HG02870 (cell line): Measurements from ENCODE around the gene CPEB3.
"Not testable (repeated sequence)": the region's sequence is repeated elsewhere in the genome, so short reads cannot be mapped to it uniquely, and the experiment has no call there.

Source experiments
- ATAC-seq: cut with Tn5 transposase; IDR thresholded peaks from one replicate; pipeline ENCODE4 v1.9.1; 2021; ENCODE audit warnings: mild to moderate bottlenecking, moderate library complexity; ENCODE audit not compliant: unreplicated experiment

The CPEB3 gene

DNA sequence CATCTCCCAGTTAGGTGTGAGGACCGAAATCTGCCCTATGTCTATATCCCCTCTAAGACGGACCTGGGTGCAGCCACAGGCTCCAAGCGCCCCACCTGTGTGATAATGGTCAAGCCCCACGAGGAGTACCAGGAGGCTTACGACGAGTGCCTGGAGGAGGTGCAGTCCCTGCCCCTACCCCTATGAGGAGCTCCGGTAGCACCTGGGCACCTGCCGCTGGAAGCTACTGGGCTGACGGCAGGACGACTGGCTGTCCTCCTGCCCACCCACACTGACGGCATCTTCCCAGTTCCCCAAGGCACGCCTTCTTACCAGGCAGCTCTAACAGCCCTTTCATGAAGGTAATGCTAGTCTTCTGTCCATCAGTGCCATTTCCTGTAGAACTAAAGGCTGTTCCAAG is 74.3 kb downstream of the CPEB3 start:
- ATAC-seq: not testable (repeated sequence)

DNA sequence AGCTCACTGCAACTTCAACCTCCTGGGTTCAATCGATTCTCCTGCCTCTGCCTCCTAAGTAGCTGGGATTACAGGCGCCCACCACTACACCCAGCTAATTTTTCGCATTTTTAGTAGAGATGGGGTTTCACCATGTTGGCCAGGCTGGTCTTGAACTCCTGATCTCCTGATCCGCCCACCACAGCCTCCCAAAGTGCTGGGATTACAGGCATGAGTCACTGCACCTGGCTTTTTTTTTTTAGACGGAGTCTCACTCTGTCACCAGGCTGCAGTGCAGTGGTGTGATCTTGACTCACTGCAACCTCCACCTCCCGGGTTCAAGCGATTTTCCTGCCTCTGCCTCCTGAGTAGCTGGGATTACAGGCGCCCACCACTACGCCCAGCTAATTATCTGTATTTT is 75.7 kb downstream of the CPEB3 start:
- ATAC-seq: not testable (repeated sequence)

DNA sequence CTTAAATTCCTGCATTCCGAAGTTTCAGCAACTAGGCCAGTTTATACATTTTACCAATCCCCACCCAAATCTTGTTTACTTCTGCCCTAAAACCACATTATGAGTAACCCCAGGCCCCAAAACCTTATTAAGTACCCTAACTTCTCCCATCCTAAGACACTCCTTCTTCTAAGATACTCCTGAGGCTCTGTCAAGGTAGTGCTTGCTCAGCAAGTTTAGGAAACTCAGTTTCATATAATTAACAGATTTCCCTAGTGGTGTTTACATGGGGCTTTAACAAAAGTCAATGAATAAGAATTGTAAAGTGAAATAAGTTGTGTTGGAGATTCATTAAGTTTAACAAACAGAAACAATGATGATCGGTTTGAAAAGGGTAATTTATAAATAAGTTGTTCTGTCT is 77.8 kb downstream of the CPEB3 start:
- no peak for ATAC-seq

DNA sequence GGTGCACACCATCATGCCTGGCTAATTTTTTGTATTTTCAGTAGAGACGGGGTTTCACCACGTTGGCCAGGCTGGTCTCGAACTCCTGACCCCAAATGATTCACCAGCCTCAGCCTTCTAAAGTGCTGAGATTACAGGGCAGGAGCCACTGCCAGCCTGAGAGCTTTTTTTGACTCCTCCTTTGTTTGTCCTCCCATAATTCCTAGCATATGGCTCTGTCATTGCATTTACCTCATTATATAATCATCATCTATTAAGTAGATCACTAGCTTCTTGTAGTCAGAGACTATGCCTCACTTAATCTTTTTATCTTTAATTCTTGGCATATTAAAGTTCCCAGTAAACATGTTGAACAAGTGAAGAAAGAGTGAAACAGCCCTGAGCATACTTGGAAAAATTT is 82.1 kb downstream of the CPEB3 start:
- no peak for ATAC-seq

DNA sequence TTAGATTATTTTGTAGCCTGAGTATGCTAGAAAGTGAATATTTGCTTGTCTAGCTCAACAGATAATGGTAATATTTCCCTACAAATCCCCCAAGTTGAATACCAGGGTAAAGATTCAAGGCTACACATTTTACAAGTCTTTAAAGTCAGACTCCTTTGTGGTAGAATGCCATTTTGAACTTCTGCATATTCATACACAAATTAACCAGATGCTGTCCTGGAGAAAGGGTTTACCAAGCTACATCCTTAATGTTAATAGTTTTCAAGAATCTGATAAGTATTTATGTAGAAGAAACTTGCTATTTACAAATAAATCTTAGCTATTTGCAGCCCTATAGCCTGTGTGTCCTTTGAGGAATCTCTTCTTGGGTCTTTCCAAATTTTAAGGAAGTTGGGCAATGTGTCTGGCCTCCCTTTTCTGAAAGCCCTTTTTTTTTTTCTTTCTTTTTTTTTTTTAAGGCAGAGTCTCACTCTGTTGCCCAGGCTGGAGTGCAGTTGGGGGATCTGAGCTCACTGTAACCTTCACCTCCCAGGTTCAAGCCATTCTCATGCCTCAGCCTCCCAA is 82.6 kb downstream of the CPEB3 start:
- no peak for ATAC-seq

DNA sequence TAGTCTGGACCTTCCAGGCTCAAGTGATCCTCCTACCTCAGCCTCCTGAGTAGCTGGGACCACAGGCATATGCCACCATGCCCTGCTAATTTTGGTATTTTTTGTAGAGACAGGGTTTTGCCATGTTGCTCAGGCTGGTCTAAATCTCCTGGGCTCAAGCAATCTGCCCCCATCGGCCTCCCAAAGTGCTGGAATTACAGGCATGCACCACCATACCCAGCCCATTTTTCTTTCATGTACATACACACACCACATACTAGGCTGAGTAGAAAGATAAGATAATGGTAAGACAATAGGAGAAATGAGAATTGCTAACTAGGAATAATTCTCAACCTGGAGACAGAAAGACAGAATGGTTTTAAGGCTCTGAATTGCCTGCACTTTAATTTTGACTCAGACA is 83.8 kb downstream of the CPEB3 start:
- ATAC-seq: no peak

DNA sequence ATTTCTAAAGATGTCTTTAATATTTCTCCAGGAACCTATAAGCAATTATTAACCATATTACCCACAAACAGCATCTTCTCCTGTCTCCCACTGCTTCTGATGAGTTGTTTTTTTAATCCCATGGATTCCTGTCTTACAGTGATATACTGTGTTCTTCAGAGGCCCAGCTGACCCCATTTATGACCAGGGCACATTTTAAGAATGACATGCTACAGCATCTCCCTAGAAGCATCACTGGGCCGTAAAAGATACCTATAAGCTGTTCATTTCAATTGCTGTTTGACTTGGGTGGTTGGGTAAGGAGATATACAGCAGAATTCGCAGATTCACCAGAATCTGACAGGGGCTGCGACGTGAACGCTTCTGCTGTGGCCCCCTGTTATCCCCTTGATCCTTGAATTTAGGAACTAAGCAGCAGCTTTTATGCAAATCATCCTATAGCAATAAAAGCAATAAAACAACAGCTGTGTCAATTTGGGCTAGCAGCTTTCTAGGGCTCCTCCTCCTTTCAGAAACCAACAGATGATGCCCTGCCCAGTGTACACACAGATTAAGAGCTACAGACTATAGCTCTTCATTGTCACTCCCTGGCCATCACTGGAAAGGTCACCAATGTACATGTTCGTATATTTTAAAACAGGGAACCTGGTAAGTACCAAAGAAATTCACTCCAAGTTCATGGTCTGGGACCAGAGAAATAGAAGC is 86.8 kb downstream of the CPEB3 start:
- no peak for ATAC-seq

DNA sequence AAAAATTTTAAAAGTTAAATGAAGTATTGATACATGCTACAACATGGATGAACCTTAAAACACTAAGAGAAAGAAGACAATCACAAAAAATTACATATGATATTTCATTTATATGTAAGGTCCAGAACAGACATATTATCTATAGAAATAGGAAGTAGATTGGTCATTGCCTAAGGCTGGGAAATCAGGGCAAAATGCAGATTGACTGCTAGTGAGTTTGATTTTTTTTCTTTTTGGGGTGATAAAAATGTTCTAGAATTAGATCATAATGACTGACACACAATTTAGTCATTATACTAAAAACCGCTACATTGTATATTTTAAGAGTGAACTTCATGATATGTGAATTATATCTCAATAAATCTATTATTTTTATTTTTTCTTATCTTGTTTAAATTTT is 88.3 kb downstream of the CPEB3 start:
- ATAC-seq: no peak

DNA sequence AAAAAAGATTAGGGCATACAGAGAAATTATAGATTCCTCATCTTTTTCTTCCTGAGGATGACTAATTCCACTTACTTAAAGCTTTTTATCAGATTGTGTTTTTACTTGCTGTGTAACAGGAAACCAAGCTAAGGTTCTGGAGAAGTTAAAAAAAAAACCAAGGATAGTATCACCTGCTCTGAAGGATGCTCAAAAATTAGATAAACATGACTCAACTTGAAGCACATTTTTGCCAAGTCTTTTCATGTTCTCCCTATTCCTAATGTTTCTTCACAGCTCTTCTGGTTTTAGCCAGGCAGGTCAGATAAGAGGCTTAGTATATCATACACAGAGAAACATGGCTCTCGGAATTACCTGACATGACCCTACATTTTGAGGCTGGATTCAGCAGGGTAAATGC is 90.3 kb downstream of the CPEB3 start:
- no peak for ATAC-seq

DNA sequence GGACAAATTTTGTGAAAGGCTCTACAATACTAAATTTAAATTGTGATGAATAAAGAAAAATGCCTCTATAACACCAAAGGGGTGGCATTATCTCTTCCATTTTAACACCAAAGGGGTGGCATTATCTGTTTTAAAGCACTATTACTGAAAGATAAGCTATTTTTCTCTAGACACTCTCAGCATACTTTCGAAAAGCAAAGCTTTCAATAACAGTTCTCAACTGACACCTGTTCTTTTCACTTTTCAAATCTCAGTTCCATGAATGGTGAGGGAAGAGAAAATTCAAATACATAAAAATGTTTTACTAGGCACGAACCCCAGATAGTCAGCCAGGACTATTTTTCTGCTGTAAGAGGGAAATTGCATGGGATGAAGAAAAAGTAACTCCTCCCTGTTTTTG is 103.8 kb downstream of the CPEB3 start:
- ATAC-seq: no peak

DNA sequence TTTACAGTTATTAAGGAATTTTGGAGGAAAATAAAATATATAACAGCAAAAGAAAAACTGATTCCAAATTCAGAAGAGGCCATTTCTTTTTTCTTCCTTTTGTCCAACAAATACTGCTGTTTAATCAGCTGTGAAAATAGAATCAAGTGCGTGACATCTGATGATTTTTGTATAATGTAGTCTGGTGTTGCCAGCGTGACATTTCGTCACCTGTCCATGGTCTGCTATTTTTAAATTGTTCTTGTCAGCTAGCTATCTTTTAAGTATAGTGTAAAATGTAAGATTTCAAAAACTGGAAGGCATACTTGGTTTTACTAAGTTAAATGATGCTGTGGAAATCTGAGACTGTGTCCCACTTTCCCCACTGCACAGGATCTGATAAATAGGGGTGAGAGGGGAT is 105.9 kb downstream of the CPEB3 start:
- ATAC-seq: no peak

DNA sequence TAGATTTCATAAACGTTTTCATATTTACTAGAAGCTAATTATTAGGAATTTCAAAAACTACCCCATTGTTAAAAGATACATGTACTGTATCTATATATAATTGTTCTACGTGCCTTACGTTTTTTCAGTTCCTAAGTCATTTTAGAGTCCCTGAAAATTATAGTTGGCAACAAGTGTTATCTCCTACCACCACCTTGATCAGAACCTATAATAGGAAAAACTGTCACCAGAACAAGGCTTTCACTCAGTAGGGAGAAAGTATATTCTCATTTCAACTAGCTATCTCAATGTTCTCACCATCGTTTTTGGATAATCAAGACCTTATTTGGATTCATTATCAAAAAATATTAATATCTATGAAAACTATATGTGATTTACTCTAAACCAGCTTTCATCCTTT is 107.7 kb downstream of the CPEB3 start:
- ATAC-seq: no peak

DNA sequence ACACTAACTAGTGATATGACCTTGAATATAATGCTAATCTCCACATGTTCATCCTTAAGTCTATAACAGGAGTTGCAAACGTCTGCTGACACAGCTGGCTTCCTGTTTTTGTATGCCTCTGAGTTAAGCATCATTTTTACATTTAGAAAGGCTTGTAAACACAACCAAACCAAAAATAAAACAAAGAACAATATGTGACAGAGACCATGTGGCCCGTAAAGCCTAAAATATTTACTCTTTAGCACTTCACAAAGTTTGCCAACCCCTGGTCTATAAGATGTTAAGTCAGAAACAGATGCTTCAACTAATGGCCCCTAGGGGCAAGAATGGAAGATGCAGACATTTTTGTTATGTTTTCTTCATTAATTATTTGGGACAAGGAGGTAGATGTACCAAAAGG is 109.3 kb downstream of the CPEB3 start:
- ATAC-seq: no peak

DNA sequence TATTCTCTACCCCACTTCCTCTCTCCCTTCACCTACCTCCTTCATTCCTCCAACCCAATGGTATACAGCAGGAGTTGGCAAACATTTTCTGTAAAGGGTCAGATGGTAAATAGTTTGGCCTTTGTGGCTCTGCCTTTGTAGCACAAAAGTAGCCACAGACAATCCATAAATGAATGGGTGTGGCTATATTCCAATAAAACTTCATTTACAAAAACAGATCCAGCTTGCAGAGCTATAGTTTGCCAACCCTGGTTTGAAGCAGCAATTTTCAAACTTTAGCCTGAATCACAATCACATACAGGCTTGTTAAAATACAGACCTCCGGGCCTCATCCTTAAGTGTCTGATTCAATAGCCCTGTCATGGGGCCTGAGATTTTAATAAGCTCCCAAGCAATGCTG is 110.5 kb downstream of the CPEB3 start:
- ATAC-seq: no peak

DNA sequence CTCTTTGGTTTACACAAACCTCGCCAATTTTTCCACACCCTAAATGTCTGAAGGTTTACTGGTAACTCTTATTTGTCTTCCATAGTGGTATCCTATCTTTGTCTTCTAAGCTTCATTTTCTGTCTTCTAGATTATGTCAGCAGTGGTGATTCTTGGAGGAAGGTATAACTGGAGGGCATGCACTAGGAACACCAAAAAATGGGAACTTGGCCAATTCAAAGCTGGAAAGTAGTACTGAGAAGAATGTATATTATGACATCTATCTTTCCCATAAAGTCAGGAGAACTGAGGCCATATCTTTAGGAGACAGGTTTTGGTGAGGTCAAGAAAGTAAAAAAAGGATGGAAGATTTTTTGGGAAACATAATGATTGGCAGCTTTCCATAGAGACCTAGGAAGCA is 113.3 kb downstream of the CPEB3 start:
- ATAC-seq: no peak

DNA sequence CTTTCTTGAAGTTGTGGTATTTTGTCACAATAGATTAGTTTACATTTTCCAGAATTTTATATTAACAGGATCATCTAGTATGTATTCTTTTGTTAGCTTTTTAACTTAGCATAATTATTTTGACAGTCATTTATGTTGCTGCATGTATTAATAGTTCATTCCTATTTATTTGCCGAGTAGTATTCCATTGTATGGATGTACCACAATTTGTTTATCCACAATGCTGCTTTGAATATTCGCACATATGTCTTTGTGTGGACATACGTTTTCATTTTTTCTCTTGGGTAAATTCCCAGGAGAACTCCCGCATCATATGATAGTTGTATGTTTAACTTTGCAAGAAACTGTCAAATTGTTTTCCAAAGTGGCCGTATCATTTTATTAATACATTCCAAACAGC is 115.7 kb downstream of the CPEB3 start:
- ATAC-seq: no peak

DNA sequence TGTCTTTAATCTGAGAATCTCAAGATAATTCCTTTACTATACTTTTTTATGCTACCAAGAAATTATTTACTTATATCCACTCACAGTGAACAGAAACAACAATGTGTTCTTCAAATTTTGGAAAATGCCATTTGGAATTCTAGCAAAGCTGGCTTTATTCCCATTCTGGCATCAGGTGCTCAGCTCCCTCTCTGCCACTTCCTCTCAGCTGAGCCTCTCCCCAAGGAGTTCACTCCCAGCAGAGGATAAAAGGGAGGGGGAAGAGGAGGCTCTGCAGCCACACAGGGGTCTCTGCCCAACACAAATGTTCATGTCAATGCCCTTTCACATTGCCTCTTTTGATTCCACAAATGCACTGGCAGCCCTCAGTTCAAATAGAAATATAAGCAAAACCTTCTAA is 116.9 kb downstream of the CPEB3 start:
- ATAC-seq: no peak

DNA sequence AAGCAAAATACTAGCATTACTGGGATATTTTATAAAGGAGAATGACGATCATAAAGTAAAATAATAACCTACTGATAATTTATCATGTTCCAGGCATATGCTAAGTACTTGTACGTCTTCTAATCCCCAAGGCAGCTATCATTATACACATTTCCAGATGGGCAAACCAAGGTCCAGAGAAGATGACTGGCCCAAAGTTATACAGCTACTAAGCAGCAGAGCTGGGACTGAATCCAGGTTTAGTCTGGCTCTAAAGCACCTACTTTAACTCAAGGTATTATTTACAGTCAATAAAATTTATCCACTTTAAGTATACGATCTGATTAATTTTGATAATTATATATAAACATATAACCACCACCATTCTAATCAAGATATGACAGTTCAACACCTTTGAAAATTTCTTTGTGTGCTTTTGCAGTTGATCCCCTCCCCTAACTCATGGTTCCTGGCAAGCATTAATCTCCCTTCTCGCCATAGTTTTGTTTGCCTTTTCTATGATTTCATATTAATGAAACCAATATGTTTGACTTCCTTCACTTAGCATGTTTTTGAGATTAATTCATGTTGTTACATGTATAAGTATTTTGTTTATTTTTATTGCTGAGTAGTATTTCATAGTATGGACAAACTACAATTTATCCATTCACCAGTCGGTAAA is 126.7 kb downstream of the CPEB3 start:
- ATAC-seq: no peak

DNA sequence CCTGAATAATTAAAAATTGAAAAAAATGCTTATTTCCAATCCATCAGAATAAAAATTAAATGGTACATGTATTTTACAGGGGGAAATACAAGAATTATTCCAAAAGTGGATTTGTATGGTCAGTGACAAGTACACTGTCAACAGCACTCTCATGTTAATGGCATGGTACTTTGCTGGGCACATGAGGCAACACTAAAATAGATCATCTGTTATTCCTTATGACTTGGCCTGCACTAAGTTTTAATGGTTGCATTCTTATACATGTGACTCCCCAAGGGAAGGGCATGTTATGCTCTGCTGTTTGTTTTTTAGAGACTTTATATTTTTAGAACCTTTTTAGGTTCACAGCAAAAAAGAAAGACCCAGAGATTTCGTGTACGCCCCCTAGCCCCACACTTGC is 128.3 kb downstream of the CPEB3 start:
- ATAC-seq: no peak

DNA sequence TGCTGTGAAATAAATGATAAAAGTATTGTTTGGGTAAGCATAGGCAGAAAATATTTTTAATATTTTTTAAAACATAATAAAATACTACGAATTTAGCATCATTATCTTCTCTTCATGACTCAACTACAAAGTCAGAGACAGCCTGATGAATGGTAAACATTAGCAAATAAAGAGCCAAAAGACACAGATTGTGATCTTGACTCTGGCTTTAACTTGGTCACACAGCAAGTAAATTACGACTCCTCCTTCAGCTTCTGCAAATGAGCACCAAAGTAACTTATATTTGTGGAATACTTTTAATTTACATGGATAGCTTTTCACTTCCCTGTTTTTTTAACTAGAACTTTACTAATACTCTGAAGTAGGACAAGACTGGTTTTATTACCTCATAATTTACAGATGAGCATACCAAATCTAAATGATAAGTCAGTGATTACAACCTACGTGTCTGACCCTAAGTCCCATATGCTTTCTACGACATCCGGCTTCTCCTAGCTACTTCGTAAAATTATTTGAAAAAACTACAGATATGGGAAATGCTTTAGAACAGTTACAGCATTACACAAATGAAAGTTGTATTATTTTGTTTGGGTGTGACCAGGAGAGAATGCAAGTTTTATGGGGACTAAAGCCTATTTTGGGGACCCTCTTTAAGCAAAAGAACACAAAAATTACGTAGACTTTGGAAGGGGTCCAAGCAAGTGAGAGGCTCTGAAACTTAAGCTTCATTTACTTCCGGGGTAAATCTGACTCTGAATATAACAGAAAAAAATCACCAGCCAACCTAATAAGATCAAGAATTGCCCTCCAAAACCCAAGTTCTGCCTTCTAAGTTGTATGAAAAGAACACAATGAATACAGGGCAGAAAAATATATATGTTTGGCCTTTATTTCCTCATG is 133.8 kb downstream of the CPEB3 start:
- ATAC-seq: no peak

DNA sequence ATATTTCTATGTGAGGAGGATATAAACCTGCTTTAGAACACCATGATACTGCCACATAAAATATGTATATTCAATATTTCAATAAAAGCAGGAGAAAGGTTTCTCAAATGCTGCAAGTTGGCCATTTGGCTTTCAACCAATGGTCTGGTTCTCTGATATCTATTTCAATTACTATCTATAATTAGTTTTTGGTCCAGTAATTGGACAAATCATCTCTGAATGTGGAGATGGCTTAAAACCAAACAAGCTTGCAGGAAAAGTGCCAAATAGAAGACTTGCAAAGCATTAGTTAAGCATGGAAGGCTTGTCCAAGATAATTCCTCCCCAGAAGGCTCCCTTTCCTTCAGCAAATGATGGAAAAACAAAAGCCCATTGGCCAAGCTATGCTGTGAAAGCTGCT is 140.1 kb downstream of the CPEB3 start:
- no peak for ATAC-seq

DNA sequence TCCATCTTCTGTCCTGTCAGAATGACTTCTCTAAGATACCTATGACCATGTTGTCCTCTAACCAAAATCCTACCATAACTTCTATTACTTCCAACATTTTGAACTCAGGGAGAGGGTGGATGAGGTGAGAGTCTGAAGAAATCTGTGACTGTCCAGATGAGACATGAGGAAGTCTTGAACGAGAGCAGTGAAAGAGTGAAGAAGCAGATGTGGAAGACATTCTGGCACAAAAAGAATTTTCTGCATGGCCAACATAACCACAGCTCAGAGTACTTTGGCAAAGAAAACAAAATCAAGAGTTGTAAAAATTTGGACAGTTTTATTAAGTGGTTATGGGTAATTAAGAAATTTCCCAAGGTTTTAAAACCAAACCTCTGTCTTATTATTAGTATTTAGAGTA is 141.6 kb downstream of the CPEB3 start:
- no peak for ATAC-seq
